GM19372 (cell line): ENCODE data around the gene ADAMTS12.
"Not testable (repeated sequence)": the region's sequence is repeated elsewhere in the genome, so short reads cannot be mapped to it uniquely, and the experiment has no call there.

Experiments
- ATAC-seq: cut with Tn5 transposase; IDR thresholded peaks from one replicate; pipeline ENCODE4 v1.9.1; 2021; ENCODE audit warnings: mild to moderate bottlenecking, low read depth, moderate library complexity; ENCODE audit not compliant: unreplicated experiment

Gene ADAMTS12

DNA sequence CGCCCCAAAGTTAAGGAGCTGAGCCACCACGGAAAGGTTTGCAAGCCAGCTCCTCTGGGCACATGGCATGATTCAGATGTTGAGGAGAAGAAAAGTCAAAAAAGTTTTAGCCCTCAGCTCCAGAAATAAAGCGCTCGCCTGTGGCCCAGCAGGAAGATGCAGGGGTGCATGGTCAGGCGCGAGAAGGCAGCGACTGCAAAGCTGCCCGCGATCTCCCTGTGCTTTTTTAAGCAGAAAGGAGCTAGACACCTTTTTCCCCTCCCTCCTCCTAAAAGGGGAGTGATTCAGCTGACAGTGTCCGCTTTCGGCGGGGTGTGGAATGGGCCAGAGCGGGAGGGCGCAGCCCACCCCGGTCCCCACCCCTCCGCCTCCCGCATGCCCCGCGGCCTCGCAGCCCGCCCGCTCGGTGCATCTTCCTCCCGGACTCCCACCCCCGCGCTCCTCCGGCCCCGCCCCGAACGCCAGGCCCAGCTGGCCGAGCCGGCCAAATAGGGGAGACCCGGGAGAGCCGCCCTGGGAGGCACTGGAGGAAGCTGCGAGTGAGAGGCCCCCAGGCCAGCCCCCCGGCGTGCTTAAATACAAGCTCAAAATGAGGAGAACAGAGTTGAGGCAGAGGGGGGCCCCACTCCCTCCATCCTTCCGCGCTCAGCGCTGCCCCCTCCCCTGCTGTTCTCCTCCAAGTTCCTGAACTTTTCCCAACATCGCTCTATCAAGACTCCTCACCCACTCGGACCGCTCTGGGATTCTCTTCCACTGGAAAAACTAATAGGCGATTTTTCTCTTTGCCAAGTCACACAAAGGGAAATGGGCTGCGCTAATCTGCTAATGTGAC lies at the start of gene ADAMTS12:
Gene ADAMTS12, minus strand, starts transcription at position 203 of the 832 bp plus-strand sequence. Its CDS starts 134 bp downstream, at position 69.
- ATAC-seq = no peak

- ATAC-seq = no peak
Measured at GRCh38 chr5:33941090-33941489, 49.3 kb upstream of the ADAMTS12 start.

DNA sequence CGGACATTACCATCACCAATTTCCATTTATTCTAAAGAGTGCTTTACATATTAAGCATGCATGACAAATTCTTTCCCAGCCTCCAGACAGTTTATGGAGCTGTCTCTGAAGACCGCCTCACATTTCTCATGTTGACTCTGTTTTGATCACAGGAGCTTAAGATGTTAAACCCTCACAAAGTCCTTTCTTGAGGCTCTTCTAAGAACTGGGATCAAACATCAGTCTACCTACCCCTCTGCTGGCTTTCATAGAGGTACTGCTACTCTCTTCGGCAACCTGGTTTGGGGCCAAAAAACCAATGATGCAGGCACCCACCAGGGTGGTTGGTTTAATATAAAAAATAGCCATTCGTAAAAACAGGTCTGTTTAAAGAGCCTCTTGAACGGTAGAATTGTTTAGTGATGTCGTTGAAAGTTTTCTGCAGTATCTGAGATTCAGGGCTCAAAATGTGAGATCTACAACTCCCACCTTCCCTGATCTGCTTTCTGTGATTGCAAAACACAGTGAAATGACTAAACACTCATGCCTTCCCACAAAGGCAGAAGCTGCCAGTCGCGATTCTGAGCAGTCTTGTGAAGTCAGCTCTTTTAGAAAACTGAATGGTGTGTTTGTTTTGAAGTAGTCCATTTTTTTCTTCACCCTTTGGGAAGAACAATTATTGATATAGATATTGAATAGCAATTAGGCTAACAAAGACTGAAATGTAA lies 47.9 kb upstream of the ADAMTS12 start:
- ATAC-seq = no peak

DNA sequence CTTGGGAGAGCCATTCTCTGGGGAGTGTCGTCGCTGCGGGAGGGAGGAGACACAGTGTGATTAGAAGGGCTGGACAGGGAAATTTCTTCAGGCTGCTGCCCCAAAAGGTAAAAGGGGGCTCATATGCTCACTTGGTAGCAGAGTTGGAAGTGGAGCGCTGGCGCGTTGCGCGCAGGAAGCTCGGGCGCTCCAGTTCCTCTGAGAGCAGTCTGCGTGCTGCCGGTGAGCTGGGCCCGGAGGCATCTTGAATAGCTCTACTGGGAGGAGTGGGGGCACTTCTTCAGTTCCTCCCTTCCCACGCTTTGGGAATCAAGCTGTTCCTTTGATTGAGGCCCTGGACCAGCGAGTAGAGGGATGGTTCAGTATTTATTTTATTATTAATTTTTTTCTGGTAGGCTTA lies 47.1 kb upstream of the ADAMTS12 start:
- ATAC-seq = no peak

DNA sequence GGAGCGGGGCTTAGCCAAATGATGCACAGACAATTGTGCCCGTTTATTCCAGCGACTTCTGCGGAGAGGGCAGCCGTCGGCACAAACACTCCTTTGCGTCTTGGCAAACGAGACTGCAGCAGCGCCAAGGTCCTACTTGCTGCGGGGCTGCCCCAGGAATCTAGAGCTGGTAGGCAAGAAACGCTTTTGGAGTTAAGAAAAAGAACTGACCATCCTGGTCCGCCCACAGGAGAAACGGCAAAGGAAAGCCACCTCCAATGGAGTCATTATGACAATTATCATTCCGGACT lies 46.7 kb upstream of the ADAMTS12 start:
- ATAC-seq = no peak

GRCh38 chr5:33937707-33938506 lies 46.1 kb upstream of the ADAMTS12 start:
- ATAC-seq = no peak

DNA sequence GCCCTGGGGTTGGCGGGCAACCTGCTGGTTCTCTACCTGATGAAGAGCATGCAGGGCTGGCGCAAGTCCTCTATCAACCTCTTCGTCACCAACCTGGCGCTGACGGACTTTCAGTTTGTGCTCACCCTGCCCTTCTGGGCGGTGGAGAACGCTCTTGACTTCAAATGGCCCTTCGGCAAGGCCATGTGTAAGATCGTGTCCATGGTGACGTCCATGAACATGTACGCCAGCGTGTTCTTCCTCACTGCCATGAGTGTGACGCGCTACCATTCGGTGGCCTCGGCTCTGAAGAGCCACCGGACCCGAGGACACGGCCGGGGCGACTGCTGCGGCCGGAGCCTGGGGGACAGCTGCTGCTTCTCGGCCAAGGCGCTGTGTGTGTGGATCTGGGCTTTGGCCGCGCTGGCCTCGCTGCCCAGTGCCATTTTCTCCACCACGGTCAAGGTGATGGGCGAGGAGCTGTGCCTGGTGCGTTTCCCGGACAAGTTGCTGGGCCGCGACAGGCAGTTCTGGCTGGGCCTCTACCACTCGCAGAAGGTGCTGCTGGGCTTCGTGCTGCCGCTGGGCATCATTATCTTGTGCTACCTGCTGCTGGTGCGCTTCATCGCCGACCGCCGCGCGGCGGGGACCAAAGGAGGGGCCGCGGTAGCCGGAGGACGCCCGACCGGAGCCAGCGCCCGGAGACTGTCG lies 45.4 kb upstream of the ADAMTS12 start:
- ATAC-seq = no peak

- ATAC-seq = no peak
Measured at GRCh38 chr5:33936381-33937016, 44.7 kb upstream of the ADAMTS12 start, which contains the start of gene RXFP3. RXFP3 (plus strand) TSS chr5:33936386; CDS start chr5:33936741, 355 bp downstream.

DNA sequence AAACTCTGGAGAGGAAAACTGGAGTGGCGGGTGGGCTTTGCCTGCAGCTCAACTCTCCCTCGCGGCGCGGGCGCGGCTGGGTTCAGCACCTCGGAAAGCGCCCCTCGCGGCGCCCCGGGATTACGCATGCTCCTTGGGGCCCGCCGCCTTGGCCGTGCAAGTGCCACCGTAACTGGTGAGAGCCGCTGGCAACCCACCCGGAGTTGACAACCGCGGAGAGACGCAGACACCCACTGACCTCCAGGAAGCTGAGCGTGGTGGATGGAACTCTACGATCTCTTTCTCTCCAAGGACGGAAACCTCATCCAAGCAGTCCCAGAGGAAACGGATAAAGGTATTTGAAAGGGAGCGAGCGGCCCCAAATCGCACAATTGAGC lies 44.2 kb upstream of the ADAMTS12 start:
- no peak for ATAC-seq

DNA sequence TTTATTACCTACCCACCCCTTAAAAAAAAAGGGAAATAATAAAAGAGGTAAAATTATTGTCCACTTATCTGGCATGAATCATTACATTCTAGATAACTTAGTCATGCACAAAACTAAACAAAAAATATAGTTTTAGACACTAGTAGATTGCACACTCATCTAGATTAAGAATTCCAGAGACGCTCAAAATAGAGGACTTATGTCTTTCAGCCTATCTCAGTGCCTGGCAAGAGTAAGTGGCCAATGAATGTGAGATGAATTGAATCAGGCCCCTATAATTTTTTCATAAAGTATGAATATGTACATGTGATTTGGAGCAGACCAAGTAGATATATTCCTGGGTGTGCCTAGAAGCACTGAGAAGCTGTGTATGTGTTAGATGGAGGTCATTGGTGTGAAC lies 42.4 kb upstream of the ADAMTS12 start:
- ATAC-seq = peak; percentile 5

- peak; percentile 73 for ATAC-seq
Measured at GRCh38 chr5:33933723-33934169, 42.0 kb upstream of the ADAMTS12 start.

DNA sequence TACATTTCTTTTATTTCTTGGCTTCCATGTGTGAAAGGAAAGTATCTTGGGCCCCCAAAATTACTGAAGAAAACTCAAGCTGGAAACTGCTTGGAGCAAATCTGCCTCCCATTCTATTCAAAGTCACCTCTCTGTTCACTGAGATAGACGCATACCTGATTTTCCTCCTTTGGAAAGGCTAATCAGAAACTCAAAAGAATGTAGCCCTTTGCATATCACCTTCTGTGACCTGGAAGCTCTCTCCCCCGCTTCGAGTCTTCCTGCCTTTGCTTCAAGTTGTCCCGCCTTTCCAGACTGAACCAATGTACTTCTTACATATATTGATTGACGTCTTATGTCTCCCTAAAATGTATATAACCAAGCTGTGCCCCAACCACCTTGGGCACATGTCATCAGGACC lies 39.3 kb upstream of the ADAMTS12 start:
- no peak for ATAC-seq

DNA sequence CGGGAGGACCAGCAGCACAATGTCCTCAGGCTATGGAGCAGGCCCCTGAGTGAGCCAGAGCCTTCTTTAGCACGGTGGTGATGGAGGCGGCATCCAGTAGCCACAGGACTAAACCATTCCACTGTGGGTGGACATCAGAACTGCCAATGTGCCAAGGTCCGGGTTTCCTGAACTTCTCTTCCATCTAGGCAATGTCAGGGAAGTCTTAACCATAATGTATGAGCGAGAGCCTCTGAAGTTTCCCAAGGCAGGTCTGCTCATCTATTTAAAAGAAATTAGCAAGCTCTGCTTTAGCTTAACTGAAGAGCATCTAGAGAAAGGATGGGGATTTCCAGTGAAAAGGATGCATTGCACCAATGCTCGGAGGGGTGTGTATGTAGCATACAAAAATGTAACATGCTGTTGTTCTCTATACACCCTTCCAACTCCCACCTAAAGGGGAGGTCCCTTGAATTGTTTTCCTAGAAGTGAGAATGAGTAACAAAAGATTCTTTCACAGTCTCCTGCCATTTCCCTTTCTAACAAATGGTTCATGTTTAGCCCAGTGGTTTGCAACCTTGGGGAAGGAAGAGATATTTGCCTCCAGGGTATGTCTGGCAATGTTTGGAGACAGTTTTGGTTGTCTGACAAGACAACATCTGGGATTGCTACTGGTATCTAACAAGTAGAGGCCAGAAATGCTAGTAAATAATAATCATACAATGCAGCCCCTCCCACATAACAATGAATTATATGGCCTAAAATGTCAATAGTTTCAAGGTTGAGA lies 38.3 kb upstream of the ADAMTS12 start:
- ATAC-seq = no peak

- ATAC-seq = no peak
Measured at GRCh38 chr5:33928283-33928682, 36.5 kb upstream of the ADAMTS12 start.

DNA sequence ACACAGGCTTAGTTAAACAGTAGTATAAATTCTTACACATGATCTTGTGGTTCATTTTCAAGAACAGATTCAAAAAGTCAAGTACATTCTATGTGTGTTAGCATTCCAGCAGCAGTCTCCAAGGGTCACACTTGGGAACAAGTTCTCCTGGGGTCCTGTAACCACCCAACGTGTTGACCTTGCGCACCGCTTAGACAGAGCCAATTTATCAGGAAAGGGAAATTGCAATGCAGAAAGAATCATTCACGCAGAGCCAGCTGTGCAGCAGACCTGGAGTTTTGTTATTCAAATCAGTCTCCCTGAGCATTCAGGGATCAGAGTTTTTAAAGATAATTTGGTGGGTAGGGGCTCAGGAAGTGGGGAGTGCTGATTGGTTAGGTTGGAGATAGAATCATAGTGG lies 35.9 kb upstream of the ADAMTS12 start:
- no peak for ATAC-seq

DNA sequence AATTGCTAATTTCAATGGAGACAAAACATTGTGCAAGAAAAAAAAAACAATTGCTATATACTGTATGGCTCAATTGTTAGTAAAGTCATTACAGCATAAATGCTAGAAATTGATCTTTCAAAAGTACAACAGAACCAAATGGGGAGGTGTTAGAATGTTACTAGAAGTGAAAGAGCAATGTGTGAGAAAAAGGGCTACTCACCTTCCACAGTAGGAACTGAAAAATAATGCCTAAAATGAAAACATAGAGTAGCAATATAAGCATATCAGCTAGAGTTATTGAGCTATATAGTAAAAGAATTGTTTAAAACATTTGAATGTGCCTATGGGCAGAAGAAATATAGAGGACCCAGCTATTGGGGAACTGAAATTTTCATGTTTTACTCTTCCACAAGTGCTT lies 33.5 kb upstream of the ADAMTS12 start:
- no peak for ATAC-seq

DNA sequence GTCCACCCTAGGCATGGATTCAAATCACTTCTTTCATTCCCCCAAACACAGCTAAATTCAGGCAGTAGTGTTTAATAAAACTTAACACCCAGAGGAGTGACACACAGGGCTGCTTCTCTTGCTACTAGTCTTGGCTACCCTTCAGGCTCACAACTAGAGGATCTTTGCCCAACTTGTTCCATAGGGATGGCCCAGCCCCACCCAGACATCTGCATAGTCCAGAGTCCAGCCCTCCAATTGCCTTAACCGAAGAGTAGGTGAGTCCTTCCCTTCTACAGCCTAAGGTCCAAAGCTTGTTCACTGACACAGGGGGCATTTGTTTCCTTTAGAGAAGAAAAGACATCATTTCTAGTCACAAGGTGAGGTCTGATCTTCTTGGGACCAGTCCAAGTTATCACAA lies 29.2 kb upstream of the ADAMTS12 start:
- ATAC-seq = no peak

DNA sequence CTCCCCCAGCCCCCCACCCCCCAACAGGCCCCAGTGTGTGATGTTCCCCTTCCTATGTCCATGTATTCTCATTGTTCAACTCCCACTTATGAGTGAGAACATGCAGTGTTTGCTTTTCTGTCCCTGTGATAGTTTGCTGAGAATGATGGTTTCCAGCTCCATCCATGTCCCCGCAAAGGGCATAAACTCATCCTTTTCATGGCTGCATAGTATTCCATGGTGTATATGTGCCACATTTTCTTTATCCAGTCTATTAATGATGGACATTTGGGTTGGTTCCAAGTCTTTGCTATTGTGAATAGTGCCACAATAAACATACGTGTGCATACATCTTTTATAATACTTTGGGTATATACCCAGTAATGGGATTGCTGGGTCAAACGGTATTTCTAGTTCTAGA lies 23.1 kb upstream of the ADAMTS12 start:
- not testable (repeated sequence) for ATAC-seq

DNA sequence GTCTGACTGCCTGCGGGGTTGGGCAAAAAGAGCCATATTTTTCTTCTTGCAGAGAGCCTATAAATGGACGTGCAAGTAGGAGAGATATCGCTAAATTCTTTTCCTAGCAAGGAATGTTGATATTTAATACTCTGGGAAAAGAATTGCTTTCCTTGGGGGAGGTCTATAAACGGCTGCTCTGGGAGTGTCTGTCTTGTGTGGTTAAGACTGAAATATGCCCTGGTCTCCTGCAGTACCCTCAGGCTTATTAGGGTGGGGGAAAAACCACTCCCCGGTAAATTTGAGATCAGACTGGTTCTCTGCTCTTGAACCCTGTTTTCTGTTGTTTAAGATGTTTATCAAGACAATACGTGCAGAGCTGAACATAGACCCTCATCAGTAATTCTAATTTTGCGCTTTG lies 14.5 kb upstream of the ADAMTS12 start:
- ATAC-seq = not testable (repeated sequence)
